Caki2 (cell line): ENCODE measurements around the gene ZNF48. TPM values are rescaled to one million over a fixed set of nuclear protein-coding genes. Genes with fewer than 3 reads are reported as not detected.
A peak's percentile ranks its signal among the peaks of the same experiment; 100 is the strongest.
"Not testable (repeated sequence)": the region's sequence is repeated elsewhere in the genome, so short reads cannot be mapped to it uniquely, and the experiment has no call there.

Source experiments
- DNase-seq: peaks from one replicate; pipeline ENCODE4 v3.0.0-alpha.2; 2015; ENCODE audit warnings: low read depth
- in situ Hi-C: cut with HindIII; loops from 2 replicates; pipeline ENCODE4 v1.10.0; 2016; ENCODE audit warnings: low sequenced_read_pairs, low pct_unique_long_range_greater_than_20kb, mixed read lengths
- total RNA-seq: library from RNA; depleted of rRNA; stranded (reverse); fragments of >200 nt; shearing (Covaris generic); gene quantifications from 2 replicates; pipeline ENCODE4 v1.2.3, GENCODE V29; 2014; ENCODE audit warnings: low replicate concordance

Gene ZNF48
- total RNA-seq, 1 experiment from 2014 or later, result 35.6 TPM

DNA sequence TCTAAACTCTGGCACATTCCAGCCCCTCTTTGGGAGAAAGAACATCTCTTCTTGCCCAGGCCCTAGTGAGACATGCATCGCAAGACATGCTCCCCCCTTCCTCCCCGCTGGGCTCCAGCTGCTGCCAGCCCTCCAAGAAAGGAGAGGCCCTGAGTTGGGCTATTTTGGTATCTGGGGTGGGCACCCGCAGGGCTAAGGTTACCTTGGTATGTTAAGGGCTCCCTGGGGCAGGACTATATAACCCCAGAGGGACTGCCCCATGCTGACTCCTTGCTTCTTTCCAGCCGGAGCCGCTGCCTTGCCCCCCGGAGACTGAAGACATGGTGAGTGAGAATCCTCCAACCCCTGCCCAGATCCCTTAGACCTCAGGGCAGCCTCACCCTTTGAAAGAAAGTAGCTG is 20.7 kb upstream of the ZNF48 start, which contains the start of gene MYL11:
Gene MYL11 (plus strand): TSS at position 265 of the 400 bp plus-strand sequence. CDS start 56 bp downstream, at position 321.
- in situ Hi-C loops, result no loop called here
- no peak for DNase-seq

DNA sequence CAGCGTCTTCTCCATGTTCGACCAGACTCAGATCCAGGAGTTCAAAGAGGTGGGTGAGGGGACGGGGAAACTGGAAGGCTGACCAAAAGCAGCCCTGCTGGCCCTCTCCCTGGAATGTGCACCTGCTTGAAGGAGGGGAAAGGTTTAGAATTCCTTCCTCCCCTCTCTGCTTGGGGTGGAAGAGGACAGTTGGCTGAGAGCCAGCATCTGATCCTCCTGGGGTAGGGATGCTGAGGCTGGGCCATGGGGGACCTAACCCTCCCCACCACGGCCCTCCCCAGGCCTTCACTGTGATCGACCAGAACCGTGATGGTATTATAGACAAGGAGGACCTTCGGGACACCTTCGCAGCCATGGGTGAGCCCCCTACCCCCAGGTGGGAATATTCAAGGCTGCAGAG is 19.4 kb upstream of the ZNF48 start:
- in situ Hi-C loops, result no loop called here

DNA sequence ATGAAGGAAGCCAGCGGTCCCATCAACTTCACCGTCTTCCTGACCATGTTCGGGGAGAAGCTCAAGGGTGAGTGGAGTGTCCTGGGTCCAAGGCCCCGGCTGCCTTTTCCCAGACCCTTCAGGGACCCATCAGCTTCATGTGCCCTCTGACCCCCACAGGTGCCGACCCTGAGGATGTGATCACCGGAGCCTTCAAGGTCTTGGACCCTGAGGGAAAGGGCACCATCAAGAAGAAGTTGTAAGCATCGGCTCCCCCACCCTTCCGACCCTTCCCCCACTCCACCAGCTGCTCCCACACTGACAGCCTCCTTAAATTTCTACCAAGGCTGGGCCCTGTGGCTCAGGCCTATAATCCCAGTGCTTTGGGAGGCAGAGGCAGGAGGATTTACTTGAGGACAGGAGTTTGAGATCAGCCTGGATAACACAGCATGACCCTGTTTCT is 18.7 kb upstream of the ZNF48 start:
- in situ Hi-C loops, result no loop called here
- DNase-seq, result no peak

More for the DNA sequence above, 19.4 kb upstream of the ZNF48 start:
- no peak for DNase-seq

DNA sequence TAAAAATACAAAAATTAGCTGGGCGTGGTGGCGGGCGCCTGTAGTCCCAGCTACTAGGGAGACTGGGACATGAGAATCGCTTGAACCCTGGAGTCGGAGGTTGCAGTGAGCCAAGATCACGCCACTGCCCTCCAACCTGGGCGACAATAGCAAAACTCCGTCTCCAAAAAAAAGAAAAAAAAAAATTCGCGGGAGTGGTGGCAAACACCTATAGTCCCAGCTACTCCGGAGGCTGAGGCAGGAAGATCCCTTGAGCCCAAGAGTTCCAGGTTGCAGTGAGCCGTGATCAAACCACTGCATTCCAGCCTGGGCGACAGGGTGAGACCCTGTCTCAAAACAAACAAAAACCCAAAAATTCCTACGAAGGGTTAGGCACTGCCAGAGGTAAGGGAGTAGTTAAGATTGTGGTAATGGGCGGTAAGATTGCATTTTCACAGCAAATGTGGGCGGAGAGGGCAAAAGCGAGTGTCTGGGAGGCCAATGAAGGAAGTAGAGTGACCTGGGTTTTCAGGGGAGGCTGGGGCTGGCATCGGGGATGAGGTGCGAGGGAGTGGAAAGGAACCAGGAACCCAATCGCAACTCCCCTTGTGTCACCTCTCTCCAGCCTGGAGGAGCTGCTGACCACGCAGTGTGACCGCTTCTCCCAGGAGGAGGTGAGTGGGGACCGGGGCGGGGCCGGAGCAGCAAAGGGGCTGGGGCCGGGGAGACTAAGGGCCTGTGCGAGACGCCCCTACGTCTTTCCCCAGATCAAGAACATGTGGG is 18.0 kb upstream of the ZNF48 start:
- in situ Hi-C loops, result no loop called here
- DNase-seq, result no peak

GRCh38 chr16:30377812-30378235 is 17.4 kb upstream of the ZNF48 start:
- in situ Hi-C loops, result no loop called here
- DNase-seq, result peak; percentile 92

- peak; percentile 98 for DNase-seq
- in situ Hi-C loops, result no loop called here
These were observed 16.7 kb upstream of the ZNF48 start for GRCh38 chr16:30378236-30379157.

GRCh38 chr16:30379158-30379783 is 15.9 kb upstream of the ZNF48 start:
- in situ Hi-C loops, result no loop called here
- DNase-seq, result no peak

DNA sequence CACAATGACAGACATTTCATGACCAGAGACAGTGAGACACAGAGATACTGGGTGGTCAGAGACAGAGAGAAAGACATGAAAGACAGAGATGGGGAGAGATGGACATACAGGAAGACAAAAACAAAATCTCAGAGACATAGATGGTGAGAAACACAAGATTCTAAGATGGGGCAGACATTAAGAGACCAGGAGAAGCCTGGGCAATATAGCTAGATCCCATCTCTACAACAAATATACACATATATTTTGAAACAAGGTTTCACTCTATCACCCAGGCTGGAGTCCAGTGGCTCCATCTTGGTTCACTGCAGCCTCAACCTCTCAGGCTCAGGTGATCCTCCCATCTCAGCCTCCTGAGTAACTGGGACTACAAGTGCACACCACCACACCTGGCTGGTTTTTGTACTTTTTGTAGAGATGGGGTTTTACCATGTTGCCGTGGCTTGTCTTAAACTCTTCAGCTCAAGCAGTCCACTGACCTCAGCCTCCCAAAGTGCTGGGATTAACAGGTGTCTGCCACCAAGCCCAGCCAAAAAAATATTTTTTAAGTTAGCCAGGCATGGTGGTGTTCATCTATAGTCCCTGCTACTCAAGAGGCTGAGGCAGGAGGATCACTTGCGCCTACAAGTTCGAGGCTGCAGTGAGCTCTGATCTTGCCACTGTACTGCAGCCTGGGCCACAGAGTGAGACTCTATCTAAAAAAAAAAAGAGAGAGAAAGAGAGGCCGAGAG is 15.0 kb upstream of the ZNF48 start:
- DNase-seq, result no peak
- in situ Hi-C loops, result no loop called here

DNA sequence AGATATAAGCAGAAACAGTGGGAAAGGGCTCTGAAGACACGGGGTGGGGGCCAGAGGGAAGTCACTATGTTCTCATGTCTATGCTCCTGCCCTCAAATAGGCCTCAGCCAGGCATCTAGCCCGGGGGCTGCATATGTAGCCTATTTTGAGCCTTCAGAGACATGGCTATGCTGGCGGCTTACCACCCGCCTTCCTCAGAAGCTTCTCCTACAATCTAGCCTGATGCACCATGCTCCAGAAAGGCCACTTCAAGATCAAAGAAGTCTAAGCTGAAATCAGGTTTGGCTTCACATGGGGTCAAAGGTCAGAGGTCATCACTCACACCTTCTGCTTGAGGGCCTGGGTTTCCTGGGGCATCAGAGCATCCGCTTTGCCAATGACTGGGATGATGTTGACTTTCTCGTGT is 14.4 kb upstream of the ZNF48 start:
- no peak for DNase-seq
- in situ Hi-C loops, result no loop called here

DNA sequence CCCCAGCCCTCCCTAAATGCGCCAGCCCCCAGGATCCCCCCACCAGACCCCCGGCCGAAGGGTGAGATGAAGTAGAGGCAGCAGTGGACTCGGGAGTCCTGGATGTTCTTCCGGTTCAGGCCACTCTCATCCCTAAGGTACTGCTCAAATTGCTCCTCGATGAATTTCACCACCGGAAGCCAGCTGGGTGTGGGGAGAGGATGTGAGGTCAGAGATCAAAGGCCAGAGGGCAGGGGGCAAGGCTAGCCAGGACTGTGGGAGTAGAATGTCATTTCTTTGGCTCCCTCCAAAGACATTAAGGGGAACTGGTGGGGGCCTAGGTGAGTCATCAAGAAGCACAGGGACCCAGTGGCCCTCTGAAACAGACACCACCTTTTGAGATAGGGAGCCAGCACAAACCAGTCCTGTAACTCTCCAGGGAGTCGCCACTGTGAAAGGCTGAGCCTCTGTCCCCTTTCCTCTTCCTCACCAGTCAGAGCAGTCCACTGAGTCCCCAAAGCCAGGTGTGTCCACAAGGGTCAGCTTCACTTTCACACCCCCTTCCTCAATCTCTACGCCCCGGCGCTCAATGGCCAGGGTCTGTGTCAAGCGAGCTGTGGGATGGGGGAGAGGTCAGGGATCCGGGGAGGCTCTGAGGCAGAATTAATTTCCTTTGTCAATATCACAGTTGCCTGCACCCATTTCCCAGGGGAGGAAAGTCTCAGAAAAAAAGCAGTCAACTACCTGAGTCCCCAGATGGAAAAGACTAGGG is 13.8 kb upstream of the ZNF48 start:
- DNase-seq, result no peak
- in situ Hi-C loops, result no loop called here

DNA sequence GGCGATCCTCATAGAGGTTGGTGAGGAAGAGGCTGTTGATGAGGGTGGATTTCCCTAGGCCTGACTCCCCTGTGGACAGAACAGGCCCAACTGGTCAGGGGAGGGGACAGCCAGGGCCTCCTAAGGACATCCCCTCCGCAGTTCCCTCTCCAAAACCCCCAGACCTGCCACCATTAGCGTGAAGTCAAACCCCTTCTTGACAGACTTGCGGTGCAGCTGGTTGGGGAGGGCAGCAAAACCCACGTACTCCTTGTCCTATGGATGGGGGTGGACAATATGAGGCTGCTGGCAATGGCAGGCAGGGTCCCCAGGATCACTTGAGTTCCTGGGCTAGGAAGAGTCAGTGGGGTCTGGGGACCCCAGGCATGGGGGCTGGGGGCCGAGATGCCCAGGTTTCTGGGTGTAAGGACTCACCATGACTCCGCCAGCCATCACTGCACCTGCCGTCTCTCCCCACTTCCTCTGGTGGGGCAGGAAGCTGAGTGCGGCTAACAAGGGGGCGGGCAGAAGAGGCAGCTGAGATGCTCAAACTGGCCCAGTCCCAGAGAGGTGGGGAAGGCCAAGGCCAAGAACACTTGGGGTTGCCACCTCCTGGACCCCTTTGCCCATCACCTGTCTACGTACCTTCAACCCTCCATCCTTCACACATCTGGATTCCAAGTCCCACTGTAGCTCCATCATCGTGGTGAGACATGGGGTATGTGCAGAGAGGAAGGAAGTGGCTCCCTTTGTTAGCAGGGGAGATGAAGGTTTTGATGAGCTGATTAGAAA is 12.9 kb upstream of the ZNF48 start, which contains the start of gene SEPTIN1:
Gene SEPTIN1 (minus strand): TSS at position 451 of the 771 bp plus-strand sequence. CDS start 19 bp downstream, at position 432.
- in situ Hi-C loops, result no loop called here
- no peak for DNase-seq

GRCh38 chr16:30383521-30383920 is 11.7 kb upstream of the ZNF48 start:
- DNase-seq, result no peak
- in situ Hi-C loops, result no loop called here

GRCh38 chr16:30394592-30395154 is 547 bp upstream of the ZNF48 start:
- in situ Hi-C loops, result no loop called here
- DNase-seq, result peak; percentile 38

GRCh38 chr16:30395992-30396585 is 869 bp downstream of the ZNF48 start:
- in situ Hi-C loops, result no loop called here
- no peak for DNase-seq

DNA sequence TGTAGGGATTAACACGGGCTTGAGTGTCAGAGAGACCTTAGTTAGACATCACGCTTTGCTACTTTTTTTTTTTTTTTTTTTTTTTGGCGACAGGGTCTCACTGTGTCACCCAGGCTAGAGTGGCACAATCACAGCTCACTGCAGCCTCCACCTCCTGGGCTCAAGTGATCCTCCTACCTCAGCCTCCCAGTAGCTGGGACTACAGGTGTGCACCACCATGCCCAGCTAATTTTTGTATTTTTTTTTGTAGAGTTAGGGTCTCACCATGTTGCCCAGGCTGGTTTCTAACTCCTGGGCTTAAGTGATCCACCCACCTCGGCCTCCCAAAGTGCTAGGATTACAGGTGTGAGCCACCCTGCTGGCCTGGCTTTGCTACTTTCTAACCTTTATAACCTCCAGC is 1.4 kb downstream of the ZNF48 start:
- in situ Hi-C loops, DNase-seq: not testable (repeated sequence)

- in situ Hi-C loops, result no loop called here
- no peak for DNase-seq
These were observed 1.8 kb downstream of the ZNF48 start for GRCh38 chr16:30397056-30397455.
